HG03460 (cell line): Measurements from ENCODE around the gene FEM1C.
A peak's percentile ranks its signal among the peaks of the same experiment; 100 is the strongest.

Source experiments
- ATAC-seq: cut with Tn5 transposase; IDR thresholded peaks from one replicate; pipeline ENCODE4 v1.9.1; 2021; ENCODE audit not compliant: unreplicated experiment

The FEM1C gene, protein sequence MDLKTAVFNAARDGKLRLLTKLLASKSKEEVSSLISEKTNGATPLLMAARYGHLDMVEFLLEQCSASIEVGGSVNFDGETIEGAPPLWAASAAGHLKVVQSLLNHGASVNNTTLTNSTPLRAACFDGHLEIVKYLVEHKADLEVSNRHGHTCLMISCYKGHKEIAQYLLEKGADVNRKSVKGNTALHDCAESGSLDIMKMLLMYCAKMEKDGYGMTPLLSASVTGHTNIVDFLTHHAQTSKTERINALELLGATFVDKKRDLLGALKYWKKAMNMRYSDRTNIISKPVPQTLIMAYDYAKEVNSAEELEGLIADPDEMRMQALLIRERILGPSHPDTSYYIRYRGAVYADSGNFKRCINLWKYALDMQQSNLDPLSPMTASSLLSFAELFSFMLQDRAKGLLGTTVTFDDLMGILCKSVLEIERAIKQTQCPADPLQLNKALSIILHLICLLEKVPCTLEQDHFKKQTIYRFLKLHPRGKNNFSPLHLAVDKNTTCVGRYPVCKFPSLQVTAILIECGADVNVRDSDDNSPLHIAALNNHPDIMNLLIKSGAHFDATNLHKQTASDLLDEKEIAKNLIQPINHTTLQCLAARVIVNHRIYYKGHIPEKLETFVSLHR

DNA sequence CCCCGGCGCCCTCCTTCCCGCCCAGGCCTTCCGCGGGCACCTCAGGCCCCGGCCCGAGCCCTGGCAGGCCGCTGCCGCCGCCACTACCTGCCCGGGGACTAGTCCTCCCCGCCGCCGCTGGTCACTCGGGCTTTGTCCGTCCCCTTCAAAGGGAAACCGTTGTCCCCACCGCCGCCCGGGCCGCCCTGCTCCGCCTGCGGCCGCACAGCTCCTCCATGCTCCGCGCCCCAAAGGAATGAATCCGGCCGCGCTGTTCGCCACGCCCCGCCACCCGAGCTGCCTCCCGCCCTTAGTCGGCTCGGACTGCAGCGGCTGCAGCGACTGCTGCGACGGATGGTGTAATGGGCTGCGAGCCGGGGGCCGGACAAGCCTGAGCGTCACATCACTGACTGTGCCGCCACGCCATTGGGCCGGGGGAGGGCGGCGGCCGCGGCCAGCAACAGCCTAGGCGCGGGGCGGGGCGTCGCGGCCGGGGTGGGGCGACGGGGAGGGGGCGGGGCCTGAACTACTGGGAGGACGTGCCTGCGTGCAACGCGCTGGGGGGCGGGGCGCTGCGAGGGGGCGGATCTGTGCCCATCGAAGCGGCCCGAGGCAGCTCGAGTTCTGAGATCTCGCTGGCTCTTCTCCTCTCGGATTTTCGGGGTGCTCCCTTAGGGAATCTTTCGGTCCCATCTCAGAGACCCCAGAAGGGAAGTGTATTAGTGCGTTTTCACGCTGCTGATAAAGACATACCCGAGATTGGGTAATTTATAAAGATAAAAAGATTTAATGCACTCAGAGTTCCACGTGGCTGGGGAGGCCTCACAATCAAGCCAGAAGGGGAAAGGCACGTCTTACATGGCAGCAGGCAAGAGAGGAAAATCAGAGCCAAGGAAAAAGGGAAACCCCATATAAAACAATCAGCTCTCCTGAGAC, at the start of gene FEM1C:
TSS of gene FEM1C (minus strand) at position 340 of the 915 bp plus-strand sequence. CDS start 1,282 bp downstream, outside the sequence.
- peak; percentile 96 for ATAC-seq

DNA sequence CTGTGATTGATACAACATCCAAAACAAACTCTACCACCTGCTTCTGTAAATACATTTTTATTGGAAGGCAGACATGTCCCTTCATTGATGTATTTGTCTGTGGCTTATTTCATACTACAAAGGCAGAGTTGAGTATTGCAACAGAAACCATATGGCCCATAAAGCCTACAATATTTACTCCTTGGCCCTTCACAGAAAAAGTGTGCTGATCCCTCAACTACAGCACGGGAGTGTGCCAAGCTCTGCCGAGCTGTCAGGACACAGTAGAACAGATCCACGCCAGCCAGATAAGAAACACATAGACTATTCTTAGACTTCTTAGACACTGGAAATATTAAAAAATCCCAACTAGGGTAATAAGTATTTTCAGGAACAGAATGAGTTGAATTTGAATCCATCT, 44.5 kb upstream of the FEM1C start:
- ATAC-seq = no peak

DNA sequence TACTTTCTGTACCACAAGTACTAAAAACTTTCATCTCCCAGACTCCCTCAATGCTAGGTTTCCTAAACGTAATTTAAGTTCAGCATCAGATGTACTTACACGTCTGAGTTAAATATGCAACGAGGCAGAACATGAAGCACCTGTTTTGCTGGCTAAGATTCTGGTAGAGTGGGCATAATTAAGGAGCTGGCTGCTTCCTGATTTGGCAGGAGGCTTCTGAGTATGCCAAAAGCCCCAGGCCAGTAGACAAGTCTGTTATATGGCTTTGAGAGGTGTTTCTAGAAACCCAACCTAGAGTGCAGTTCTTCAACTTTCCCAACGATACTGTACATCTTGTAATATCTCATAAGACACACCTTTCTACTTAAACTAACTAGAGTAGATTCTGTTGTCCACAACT, 44.1 kb upstream of the FEM1C start:
- ATAC-seq = no peak

DNA sequence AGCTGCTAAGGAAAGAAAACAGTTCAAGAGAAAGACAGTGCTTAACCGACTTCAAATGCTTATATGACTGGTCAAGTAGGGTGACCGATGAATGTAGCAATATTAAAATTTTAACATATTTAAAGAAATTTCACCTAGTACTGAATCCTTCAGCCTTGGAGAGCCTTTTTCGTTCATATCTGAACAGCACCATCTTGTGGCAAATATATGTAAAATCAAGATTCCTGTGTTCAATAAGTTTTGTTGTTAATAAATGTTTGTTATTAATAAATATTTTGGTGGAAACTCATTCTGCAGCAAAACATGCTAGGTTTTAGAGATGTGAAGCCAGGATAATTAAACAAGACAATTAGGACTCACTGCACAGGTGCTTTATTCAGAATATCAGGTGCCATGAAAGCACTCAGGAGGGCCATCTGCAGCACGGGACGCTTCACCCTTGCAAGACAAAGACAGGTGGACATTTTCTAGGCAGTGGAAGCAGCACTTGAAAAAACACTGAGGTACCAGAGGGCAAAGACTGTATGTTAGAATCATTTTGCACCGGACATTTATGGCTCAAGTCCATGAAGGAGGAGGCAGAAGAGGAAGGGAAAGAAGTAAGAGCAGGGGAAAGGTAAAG, 42.1 kb upstream of the FEM1C start:
- no peak for ATAC-seq

DNA sequence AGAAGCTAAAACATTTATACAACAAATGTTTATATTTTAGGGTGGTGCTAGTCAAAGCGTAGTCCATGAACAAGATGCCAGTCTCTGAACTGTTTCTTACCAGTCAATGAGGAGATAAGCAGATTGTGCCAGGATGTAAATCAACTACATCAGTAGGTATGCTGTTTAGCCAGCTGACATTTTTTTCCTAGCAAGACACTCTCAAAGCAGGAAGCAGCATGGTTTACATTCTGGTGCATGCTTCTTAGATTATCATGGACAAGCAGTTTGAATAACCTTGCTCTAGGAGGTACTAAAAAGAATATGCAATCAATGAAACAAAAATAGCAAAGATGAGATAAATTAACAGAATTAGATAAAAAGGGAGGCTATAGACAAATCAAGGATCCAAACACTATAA, 40.7 kb upstream of the FEM1C start:
- no peak for ATAC-seq

DNA sequence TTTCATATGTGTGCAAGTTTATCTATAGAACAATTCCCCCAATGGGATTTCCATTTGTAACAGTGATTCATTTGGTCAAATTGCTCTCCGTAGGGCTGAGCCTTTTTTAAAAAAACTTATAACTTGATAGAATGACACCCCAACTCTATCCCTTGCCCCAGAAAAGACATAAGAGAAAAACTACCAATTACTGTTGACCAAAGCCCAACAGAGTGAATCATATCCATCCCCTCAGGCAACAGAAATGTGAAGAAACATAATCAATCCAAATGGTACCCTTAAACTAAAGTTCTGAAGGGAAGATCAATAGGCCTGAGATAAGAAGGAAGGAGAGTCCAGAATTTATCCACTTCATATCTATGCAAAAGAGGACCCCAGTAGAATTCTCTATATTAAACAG, 39.9 kb upstream of the FEM1C start:
- ATAC-seq = no peak

DNA sequence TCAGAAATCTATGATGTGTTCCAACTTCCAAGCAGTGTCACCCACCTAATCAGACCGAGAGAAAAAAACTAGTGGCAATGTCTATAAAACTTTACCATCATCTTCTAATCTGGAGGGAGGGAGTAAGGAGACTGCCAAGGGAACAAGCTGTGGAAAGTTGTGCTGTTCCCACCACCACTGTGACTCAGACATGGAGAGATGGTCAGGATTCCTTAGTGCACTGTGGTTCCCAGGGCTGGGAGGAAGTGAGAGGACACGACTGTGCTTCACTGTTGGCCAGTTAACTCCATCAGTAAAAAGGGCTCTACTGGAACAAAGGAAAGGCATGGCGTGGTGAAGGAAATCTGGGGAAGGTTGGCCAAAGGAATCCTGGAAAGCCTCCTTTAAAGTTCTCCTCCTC, 38.9 kb upstream of the FEM1C start:
- no peak for ATAC-seq

DNA sequence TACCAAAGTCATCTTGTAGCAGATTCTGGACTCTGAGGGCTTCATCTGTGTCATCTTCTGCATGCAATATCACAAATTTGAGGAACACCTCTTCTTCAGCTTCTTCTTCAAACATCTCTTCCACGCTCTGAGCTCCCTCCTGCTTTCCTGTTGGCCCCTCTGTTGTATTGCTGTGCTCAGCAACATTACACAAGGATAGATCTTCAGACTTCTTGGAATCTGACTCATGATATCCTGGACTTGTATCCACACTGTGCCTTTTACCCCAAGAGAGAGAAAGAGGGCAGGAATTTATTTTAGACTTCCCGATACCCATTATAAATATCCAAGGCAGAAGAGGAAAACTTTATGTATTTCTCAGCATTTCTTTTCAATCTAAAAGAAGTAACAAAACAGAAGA, 36.4 kb upstream of the FEM1C start:
- ATAC-seq = no peak

DNA sequence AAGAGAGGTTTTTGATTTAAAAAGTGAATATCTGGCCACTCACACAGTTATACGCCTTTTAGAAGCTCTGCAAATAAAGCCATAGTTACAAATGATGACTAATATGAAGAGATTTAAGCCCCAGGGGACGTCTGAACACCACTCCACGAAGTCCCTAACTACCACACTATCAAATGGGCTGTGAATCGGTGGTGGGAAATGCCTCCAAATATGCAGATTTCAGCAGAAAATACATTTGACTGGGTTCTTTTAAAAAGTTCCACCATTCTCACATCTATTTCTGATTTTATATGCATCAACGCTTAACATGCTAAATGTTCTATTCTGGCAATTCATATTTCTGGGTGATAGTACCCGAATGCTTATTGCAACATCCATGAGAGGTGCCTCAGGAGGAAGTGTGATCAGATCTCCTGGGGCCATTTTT, 35.2 kb upstream of the FEM1C start:
- ATAC-seq = peak; percentile 67

DNA sequence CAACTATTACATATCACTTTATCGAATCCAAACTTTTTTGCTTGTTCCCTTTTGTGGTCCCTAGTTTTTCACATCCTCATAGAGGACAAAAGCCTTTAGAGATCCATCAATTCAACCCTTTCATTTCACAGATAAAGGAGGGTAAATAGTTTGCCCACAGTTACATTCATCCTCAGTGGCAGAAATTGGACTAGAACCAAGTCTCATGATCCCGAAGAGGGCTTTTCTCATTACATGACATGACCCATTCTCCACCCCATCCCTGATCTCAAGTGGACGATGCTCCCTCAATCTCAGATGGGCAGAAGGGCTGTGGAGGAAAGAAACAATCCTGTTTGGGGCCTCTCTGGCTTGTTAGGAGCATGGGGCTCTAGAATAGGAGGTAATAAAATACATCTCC, 34.6 kb upstream of the FEM1C start:
- ATAC-seq = no peak

DNA sequence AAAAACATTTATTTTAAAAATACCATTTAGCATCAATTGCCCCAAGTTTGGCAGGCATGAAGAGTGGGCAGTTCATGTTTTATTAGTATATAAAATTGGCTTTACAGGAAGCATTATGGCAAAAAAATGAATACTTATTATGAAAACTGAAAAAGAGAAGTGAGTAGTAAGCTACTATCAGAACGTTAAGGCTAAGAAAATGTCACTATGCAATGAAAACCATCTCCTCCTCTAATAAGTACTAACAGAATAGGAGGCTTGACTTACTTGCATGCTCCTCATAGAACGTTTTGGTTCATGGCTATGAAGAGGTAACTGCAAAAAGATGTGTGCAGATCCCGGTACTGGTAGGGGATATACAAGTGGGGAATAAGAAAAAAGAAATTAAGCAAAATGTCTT, 34.1 kb upstream of the FEM1C start:
- ATAC-seq = no peak

DNA sequence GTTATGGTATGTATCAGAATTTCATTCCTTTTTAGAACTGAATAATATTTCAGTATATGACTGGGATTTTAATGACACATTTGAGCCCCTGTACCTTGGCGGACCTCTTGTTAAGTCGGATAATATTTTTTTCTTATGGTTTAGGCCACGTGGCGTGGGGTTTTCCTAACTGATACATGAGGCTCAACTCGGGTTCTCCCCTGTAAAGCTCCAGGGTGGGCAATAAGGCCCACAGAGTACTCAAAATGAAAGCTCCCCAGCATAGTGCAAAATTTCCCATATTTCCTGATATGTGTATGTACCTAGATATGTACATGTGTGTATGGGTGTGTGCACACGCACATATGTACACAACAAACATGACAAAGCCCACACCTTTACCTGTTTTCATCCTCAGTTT, 33.2 kb upstream of the FEM1C start:
- no peak for ATAC-seq

DNA sequence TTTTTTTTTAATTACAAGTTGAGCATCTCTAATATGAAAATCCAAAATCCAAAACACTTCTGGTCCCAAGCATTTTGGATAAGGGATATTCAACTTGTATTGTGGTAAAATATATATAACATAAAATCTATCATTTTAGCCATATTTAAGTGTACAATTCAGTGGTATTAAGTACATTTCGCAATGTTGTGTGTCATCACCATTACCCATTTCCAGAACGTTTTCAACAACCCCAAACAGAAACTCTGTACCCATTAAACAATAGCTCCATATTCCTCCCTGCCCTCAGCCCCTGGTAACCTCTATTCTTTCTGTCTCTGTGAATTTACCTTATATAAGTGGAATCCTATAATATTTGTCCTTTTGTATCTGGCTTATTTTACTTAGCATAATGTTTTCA, 32.8 kb upstream of the FEM1C start:
- ATAC-seq = no peak

DNA sequence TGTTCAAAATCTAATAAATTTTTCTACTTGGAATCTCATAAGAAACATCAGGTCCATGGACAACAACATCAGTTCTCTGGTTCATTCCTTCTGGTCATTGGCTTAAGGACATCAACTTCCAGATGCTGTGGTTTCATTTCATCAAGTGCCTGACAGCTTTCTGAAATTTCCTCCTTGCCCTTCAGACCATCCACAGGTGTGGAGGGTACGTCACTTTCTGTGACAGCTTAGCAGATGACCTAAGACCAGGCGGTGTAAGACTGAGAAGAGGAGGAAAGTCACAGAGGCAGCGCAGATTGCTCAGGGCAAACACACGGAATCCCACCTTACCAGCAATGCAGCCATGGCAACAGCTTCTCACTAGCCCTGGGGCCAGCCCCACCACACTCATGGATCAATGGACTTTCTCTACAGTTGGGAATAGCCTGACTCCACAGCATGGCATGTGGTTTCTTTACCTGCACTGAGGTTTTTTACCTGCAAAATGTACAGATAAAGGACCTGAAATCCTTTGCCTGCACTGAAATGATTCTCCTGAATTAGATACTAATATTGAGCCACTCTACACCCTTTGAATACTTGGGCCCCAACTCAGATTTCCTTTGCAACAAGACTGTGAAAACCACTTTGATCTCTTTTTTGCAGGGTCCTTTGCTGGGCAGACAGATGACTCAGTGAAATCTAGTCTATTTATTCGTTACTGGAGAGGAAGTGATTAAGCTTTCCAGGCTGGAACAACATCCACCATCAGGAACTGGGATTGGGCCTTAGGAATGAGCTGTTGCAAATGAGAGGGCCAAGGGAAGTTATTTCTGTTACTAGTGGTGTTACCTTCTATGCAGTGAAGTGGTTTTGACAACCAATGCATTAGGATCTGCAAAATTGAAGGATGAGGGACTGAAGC, 30.8 kb upstream of the FEM1C start:
- no peak for ATAC-seq

DNA sequence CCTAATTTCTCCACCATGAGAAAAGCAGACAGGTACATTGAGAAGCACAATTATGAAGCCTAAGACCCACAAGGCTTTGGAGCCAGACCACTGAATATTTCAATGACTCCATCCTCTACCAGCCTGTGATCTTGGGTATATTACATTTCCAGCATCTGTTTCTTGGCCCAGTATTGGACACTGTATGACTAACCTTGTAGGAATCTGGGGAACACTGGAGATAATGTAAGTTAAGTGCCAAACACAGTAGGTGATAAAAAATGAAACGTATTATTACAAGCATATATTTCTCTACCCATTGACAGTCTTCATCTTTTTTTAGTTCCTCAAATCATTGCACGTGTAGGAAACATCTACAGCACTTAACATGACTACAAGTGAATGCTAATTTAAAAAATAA, 28.6 kb upstream of the FEM1C start:
- no peak for ATAC-seq

DNA sequence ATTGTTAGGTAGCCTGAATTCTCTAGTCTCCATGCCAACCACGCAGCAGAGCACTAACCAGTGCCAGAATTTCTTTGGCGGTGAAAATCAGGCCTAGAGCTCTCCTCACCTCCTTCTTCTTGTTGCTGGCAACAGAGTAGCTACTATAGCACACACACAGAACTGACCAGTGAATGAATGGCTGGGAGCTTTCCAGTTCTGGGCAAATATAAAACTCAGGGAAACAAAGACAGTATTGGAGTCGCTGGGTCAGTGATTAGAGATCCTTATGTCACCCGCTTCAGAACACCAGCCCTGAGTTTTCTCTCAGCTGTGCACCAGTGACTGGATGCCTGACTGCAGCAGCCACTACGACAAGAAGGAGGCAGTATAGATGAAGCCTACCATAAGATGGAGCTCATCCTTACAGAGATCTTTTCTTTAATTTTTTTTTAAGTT, 26.9 kb upstream of the FEM1C start:
- no peak for ATAC-seq

DNA sequence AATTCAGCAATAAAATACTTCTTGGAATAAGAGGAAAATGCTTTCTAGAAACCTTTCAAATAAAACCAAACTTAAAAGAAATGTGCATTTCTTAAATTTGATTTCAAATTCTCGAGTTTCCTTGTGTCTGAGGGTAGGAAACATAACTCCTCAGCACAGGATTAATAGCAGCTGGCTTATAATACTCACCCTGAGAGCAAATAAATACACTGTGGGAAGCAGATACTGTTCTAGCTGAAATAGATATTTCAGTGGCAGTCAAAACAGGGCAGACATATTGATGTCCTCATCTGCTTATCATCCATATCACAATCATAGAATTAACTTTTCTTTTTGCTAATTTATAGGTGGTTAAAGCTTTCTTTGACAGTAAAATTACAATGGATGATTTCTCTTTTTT, 24.1 kb upstream of the FEM1C start:
- ATAC-seq = no peak

DNA sequence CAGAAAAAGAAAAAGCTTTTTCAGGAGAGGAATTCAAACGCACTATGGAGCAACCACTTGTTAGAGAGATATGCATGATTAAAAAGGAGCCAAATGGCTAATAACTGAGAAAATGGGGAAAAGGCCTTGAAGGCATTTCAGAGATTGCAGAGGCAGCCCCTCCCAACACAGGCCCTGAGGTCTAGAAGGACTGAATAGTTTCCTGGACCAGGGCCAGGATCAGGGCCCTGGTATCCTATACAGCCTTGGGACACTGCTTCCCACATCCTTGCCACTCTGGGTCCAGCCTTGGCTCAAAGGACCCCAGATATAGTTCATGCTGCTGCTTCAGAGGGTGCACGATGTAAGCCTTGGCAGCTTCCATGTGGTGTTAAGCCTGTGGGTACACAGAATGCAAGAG, 20.7 kb upstream of the FEM1C start:
- ATAC-seq = no peak

DNA sequence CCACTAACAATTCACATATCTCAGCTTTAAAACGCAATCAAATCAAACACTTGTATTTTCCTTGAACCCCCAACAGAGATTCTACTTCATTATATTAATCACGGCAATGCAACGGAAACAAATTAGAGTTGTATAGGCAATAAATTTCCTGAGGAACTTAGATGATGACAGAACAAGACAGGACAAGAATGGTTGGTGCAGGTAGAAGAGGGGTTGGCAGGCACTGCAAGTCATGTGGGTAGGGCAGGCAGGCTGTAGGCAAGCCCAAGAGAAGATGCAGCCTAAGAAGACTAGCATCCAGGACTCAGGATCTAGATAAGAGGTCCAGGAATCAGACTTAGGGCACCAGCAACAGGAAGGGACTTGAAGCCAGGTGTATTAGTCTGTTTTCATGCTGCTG, 16.6 kb upstream of the FEM1C start:
- no peak for ATAC-seq

DNA sequence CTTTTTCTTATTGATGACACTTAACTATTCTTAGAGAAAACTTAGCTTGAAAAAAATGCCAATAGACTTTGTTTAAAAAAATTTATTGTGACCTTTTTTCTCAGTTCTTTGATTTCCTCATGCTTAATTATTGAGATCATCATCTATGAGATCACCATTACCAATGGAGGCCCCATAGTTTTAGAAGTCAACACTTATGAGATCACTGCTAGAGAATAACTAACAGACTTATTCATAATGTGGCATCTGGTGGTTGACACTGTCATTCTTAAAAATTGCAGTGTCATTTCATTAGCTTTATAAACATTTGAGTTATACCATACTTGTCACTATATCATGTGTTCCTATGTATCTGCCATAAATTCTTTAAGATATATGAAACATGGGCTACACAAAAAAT, 14.9 kb upstream of the FEM1C start:
- ATAC-seq = no peak
